HepG2 (cell line): Measurements from ENCODE around the gene FOXA1. TPM values are rescaled to one million over a fixed set of nuclear protein-coding genes. Genes with fewer than 3 reads are reported as not detected.
A peak's percentile ranks its signal among the peaks of the same experiment; 100 is the strongest.

Experiments
- ATAD3A ChIP-seq: sonication (generic); formaldehyde crosslinking; IDR thresholded peaks from 2 replicates; pipeline ENCODE4 v1.4.0; 2020; ENCODE audit warnings: missing genetic modification reagents
- CBX5 ChIP-seq: sonication (generic); formaldehyde crosslinking; IDR thresholded peaks from 2 replicates; pipeline ENCODE4 v1.4.0; 2020; ENCODE audit warnings: missing genetic modification reagents, borderline replicate concordance
- CHCHD3 ChIP-seq: sonication (generic); formaldehyde crosslinking; IDR thresholded peaks from 2 replicates; pipeline ENCODE4 v1.8.0; 2022; ENCODE audit warnings: mild to moderate bottlenecking, missing genetic modification reagents, moderate library complexity
- DR1 ChIP-seq: sonication (generic); formaldehyde crosslinking; IDR thresholded peaks from 2 replicates; pipeline ENCODE4 v1.8.0; 2021; ENCODE audit warnings: mild to moderate bottlenecking, missing genetic modification reagents, inconsistent platforms
- FOXP1 ChIP-seq, 2 experiments: fragments of 450-650 bp in 1 of 2; IDR thresholded peaks; 2 replicates each; pipeline ENCODE4 v1.6.1; 2017 to 2018; ENCODE audit warnings: antibody characterized with exemption in 1 of 2
- LCORL ChIP-seq, 2 experiments: fragments of 450-650 bp in 1 of 2; sonication (generic) in 1 of 2; formaldehyde crosslinking in 1 of 2; IDR thresholded peaks; 2 replicates each; pipeline versions ENCODE4 v1.5.0 to v1.6.1; 2017 to 2020; ENCODE audit warnings: antibody characterized with exemption in 1 of 2, missing genetic modification reagents in 1 of 2
- MIER2 ChIP-seq: IDR thresholded peaks from 2 replicates; pipeline ENCODE4 v1.6.1; 2016; ENCODE audit warnings: missing biosample characterization, missing genetic modification reagents
- MZF1 ChIP-seq: sonication (generic); formaldehyde crosslinking; IDR thresholded peaks from 2 replicates; pipeline ENCODE4 v1.8.1; 2023; ENCODE audit warnings: mild to moderate bottlenecking, missing genetic modification reagents, borderline replicate concordance
- PBX3 ChIP-seq: sonication (generic); formaldehyde crosslinking; IDR thresholded peaks from 2 replicates; pipeline ENCODE4 v1.8.1; 2023; ENCODE audit warnings: missing genetic modification reagents, inconsistent platforms, borderline replicate concordance
- PHF21A ChIP-seq: sonication (generic); formaldehyde crosslinking; IDR thresholded peaks from 2 replicates; pipeline ENCODE4 v1.5.0; 2020; ENCODE audit warnings: mild to moderate bottlenecking, missing genetic modification reagents
- RBAK ChIP-seq: sonication (generic); formaldehyde crosslinking; IDR thresholded peaks from 2 replicates; pipeline ENCODE4 v1.5.1; 2020; ENCODE audit warnings: mild to moderate bottlenecking, missing genetic modification reagents
- SNAPC5 ChIP-seq: sonication (generic); formaldehyde crosslinking; IDR thresholded peaks from 2 replicates; pipeline ENCODE4 v1.8.1; 2023; ENCODE audit warnings: mild to moderate bottlenecking, missing genetic modification reagents, borderline replicate concordance
- STAT5B ChIP-seq: sonication (generic); formaldehyde crosslinking; IDR thresholded peaks from 2 replicates; pipeline ENCODE4 v1.4.0; 2020; ENCODE audit warnings: missing genetic modification reagents
- TBX2 ChIP-seq: sonication (generic); formaldehyde crosslinking; IDR thresholded peaks from 2 replicates; pipeline ENCODE4 v1.5.0; 2020; ENCODE audit warnings: missing genetic modification reagents, mild to moderate bottlenecking, borderline replicate concordance
- THAP7 ChIP-seq: sonication (generic); formaldehyde crosslinking; IDR thresholded peaks from 2 replicates; pipeline ENCODE4 v1.8.1; 2023; ENCODE audit warnings: mild to moderate bottlenecking, missing genetic modification reagents
- ZBTB7B ChIP-seq: sonication (generic); formaldehyde crosslinking; IDR thresholded peaks from 2 replicates; pipeline ENCODE4 v1.4.0; 2020; ENCODE audit warnings: missing genetic modification reagents
- ZIK1 ChIP-seq: sonication (generic); formaldehyde crosslinking; IDR thresholded peaks from 2 replicates; pipeline ENCODE4 v1.5.0; 2020; ENCODE audit warnings: mild to moderate bottlenecking, low read depth, missing genetic modification reagents, borderline replicate concordance
- ZMYM2 ChIP-seq: sonication (generic); formaldehyde crosslinking; IDR thresholded peaks from 2 replicates; pipeline ENCODE4 v1.8.0; 2022; ENCODE audit warnings: mild to moderate bottlenecking, missing genetic modification reagents
- ZNF44 ChIP-seq: sonication (generic); formaldehyde crosslinking; IDR thresholded peaks from 2 replicates; pipeline ENCODE4 v1.5.1; 2020; ENCODE audit warnings: mild to moderate bottlenecking, missing genetic modification reagents
- ZNF644 ChIP-seq: IDR thresholded peaks from 2 replicates; pipeline ENCODE4 v1.6.1; 2016; ENCODE audit warnings: low read depth
- ZNF879 ChIP-seq: sonication (generic); formaldehyde crosslinking; IDR thresholded peaks from 2 replicates; pipeline ENCODE4 v1.8.1; 2023; ENCODE audit warnings: missing genetic modification reagents
- ZSCAN29 ChIP-seq: sonication (generic); formaldehyde crosslinking; conservative IDR thresholded peaks from 2 replicates; pipeline ENCODE4 v1.4.0; 2020; ENCODE audit warnings: mild to moderate bottlenecking, missing genetic modification reagents
- polyA plus RNA-seq, 8 experiments: library from polyadenylated mRNA; depleted of rRNA in 3 of 8; stranded (reverse) in 7 of 8; unstranded in 1 of 8; fragments of >200 nt; fragmentation: Illumina TruSeq in 4 of 8; extraction: Trizol in 4 of 8; gene quantifications; 2 replicates each; pipeline versions ENCODE4 v1.2.1 to v1.2.3, GENCODE V29; 2011 to 2016; ENCODE audit warnings: low read depth in 4 of 8, missing spikeins in 1 of 8, mixed read lengths in 1 of 8; ENCODE audit not compliant: insufficient read depth in 1 of 8
- total RNA-seq, 5 experiments: library from RNA; depleted of rRNA; stranded (reverse); fragments of >200 nt; fragmentation: Illumina TruSeq; extraction: Trizol; gene quantifications; 2 replicates each; pipeline ENCODE4 v1.2.3, GENCODE V29; 2016; ENCODE audit warnings: low read depth in 1 of 5
- TF ChIP-seq, protein P1 (sequence below): sonication (generic); formaldehyde crosslinking; IDR thresholded peaks from 2 replicates; pipeline ENCODE4 v1.4.0; 2020; ENCODE audit warnings: mild to moderate bottlenecking, missing genetic modification reagents
- TF ChIP-seq, protein P2 (sequence below): sonication (generic); formaldehyde crosslinking; IDR thresholded peaks from 2 replicates; pipeline ENCODE4 v1.4.0; 2020; ENCODE audit warnings: missing genetic modification reagents

Gene FOXA1
- total and polyA plus RNA-seq, 2 of the 13 experiments (the other 11 are each of a cell fraction or from before 2014, with no cell fraction given): 43.4 to 58.6 TPM

DNA sequence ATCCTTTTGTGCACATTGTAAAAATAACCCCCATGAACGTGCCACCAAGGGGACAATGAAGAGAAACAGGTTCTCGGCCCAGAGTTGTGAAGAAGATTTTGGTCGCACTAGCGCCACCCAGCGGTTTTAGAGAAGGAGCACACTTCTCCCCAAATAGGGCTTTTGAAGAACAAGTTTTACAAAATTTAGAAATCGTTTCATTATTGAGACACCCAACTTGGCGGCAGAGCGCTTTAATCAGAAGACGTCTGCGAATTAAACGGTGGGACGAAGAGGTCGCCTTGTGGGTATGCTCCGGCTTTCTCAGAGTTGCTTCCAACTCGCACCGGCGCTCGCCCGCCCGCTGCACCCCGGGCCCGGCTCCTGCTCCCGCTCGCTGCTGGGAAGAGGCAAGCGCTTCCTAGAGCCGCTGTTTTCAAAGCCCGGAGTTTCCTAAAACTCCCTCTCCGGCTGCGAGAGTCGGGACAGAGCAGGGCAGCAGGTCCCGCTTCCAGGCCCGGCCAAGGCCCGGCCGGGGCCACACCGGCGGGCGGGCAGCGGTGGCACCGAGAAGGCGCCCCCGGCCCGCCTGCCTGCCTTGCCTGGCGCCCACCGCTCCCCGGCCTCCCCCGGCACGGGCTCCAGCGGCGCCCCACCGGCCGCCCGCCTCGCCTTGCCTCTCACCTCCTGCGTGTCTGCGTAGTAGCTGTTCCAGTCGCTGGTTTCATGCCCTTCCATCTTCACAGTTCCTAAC lies 645 bp downstream of the FOXA1 start (continued):
- TF ChIP-seq ZIK1 (CRISPR knock-in tag): no peak
- 0 out of 2 replicates have a peak, but pooled peaks have one; percentile 25 for TF ChIP-seq ZBTB7B
- TF ChIP-seq MZF1 (CRISPR knock-in tag): peak; percentile 16; the same call in 1 of the 2 replicates
- TF ChIP-seq ZNF879 (CRISPR knock-in tag): no peak
- no peak for TF ChIP-seq ATAD3A
- TF ChIP-seq FOXP1 (IDR thresholded peaks at IDR 0.05): no peak
- no peak; the same call in 1 of the 2 replicates for TF ChIP-seq FOXP1 (CRISPR knock-in tag; IDR thresholded peaks at IDR 0.05)
- no peak for TF ChIP-seq RBAK
- no peak for TF ChIP-seq TBX2 (CRISPR knock-in tag)
- peak; percentile 42; the same call in 1 of the 2 replicates for TF ChIP-seq ZNF644
- TF ChIP-seq CBX5 (CRISPR knock-in tag): peak; percentile 74; the same call in 1 of the 2 replicates
- TF ChIP-seq SNAPC5: peak; percentile 90; the same call in 1 of the 2 replicates
- 0 out of 2 replicates have a peak, but pooled peaks have one; percentile 44 for TF ChIP-seq THAP7 (CRISPR knock-in tag)
- peak; percentile 89; the same call in 1 of the 2 replicates for TF ChIP-seq ZNF44 (CRISPR knock-in tag)
- TF ChIP-seq PHF21A (CRISPR knock-in tag): peak; percentile 81; the same call in 1 of the 2 replicates
- TF ChIP-seq DR1 (CRISPR knock-in tag): no peak
- TF ChIP-seq, protein P1, sequence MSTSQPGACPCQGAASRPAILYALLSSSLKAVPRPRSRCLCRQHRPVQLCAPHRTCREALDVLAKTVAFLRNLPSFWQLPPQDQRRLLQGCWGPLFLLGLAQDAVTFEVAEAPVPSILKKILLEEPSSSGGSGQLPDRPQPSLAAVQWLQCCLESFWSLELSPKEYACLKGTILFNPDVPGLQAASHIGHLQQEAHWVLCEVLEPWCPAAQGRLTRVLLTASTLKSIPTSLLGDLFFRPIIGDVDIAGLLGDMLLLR: peak; percentile 10; the same call in 1 of the 2 replicates
- TF ChIP-seq ZSCAN29 (CRISPR knock-in tag): peak; percentile 36
- no peak for TF ChIP-seq ZMYM2 (CRISPR knock-in tag)
- TF ChIP-seq LCORL (IDR thresholded peaks at IDR 0.05): no peak
- 0 out of 2 replicates have a peak, but pooled peaks have one; percentile 68 for TF ChIP-seq LCORL (CRISPR knock-in tag; IDR thresholded peaks at IDR 0.05)
- TF ChIP-seq, protein P2, sequence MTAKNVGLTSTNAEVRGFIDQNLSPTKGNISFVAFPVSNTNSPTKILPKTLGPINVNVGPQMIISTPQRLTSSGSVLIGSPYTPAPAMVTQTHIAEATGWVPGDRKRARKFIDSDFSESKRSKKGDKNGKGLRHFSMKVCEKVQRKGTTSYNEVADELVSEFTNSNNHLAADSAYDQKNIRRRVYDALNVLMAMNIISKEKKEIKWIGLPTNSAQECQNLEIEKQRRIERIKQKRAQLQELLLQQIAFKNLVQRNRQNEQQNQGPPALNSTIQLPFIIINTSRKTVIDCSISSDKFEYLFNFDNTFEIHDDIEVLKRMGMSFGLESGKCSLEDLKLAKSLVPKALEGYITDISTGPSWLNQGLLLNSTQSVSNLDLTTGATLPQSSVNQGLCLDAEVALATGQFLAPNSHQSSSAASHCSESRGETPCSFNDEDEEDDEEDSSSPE (CRISPR knock-in tag): peak; percentile 57; the same call in 1 of the 2 replicates
- TF ChIP-seq CHCHD3 (CRISPR knock-in tag): 0 out of 2 replicates have a peak, but pooled peaks have one; percentile 16
- peak; percentile 51 for TF ChIP-seq PBX3
- no peak for TF ChIP-seq STAT5B
- TF ChIP-seq MIER2 (CRISPR knock-in tag): no peak
